ENCODE measurements around the gene JAZF1.

- no peak for TF ChIP-seq CTCF (IDR thresholded peaks at IDR 0.05; ENCODE audit: low read length)
- no peak for TF ChIP-seq EZH2 (optimal IDR thresholded peaks at IDR 0.05; ENCODE audit: low read depth, low read length)
- no peak for TF ChIP-seq EZH2phosphoT487 (IDR thresholded peaks at IDR 0.05; ENCODE audit: low read length)
Observed at GRCh38 chr7:28018856-28019465, 161.6 kb downstream of the JAZF1 start.

Data from MM.1S (cell line).